Peyer's patch (tissue), 4 donors: ENCODE results near the gene P2RY2.
A peak's percentile ranks its signal among the peaks of the same experiment; 100 is the strongest.

Experiments
- CTCF ChIP-seq, 6 experiments: fragments of 450-650 bp in 4 of 6; fragments of 200-600 bp in 2 of 6; sonication (generic) in 1 of 6; IDR thresholded peaks; one replicate each; pipeline ENCODE4 v1.5.1; 2017 to 2019; ENCODE audit warnings: antibody characterized with exemption in 6 of 6, mild to moderate bottlenecking in 3 of 6, moderate library complexity in 1 of 6
- POLR2A ChIP-seq, 2 donors: fragments of 450-650 bp; IDR thresholded peaks; one replicate each; pipeline ENCODE4 v1.5.1; 2017; ENCODE audit warnings: antibody characterized with exemption in 2 of 2, mild to moderate bottlenecking in 2 of 2, moderate library complexity in 2 of 2

- TF ChIP-seq CTCF (IDR thresholded peaks at IDR 0.05) (peak in 3 of 6 experiments; percentile 51 to 54 (median 52)), POLR2A (IDR thresholded peaks at IDR 0.05) (no peak)
Observed at GRCh38 chr11:73182824-73183321, 35.2 kb upstream of the P2RY2 start.
